Endothelial cell of umbilical vein (primary cell): Measurements from ENCODE around the gene SPOCD1. TPM values are rescaled to one million over a fixed set of nuclear protein-coding genes. Genes with fewer than 3 reads are reported as not detected.

Experiments used
- BruUV-seq: library from RNA; stranded (reverse); fragments of 400-500 nt; replicated peaks from 2 replicates; lab custom pipeline; 2021; lab: Mats Ljungman, UMichigan
- CTCF ChIA-PET: fragments of 300-600, 350-600 bp; sonication (Branson Sonifier 250); formaldehyde crosslinking; loops from one replicate; lab custom pipeline; 2021; ENCODE audit warnings: antibody characterized with exemption, inconsistent platforms; lab: Charles Lee
- POLR2A ChIA-PET: fragments of 300-600, 350-600 bp; sonication (Branson Sonifier 250); formaldehyde crosslinking; loops from one replicate; lab custom pipeline; 2021; ENCODE audit warnings: antibody characterized with exemption, inconsistent platforms; lab: Charles Lee
- DNase-seq: peaks from one replicate; pipeline ENCODE4 v3.0.0-alpha.2; 2011; ENCODE audit warnings: low read depth, low spot score
- FAIRE-seq: peaks from 2 replicates; lab custom pipeline; 2011; peaks lifted over from hg19 to GRCh38; lab: Jason Lieb, UNC
- H2AFZ ChIP-seq: 2 replicates; pipeline ENCODE4 v1.6.0; 2012; ENCODE audit warnings: low read depth, low read length, control low read depth, inconsistent platforms
- H3K27ac ChIP-seq: 2 replicates; pipeline ENCODE4 v1.5.1; 2011; ENCODE audit warnings: low read depth, mild to moderate bottlenecking, control low read depth, low read length, moderate library complexity; ENCODE audit not compliant: insufficient read depth
- H3K27me3 ChIP-seq, 2 experiments: 2 replicates each; pipeline versions ENCODE4 v1.6.0 to v1.6.1; 2011; ENCODE audit warnings: low read length in 2 of 2, mixed read lengths in 1 of 2; ENCODE audit not compliant: control insufficient read depth in 2 of 2, insufficient read depth in 2 of 2
- H3K36me3 ChIP-seq, 2 experiments: 2 replicates in 1 of 2; 3 replicates in 1 of 2; pipeline ENCODE4 v1.5.1; 2011; ENCODE audit warnings: low read length in 2 of 2, mild to moderate bottlenecking in 1 of 2, moderate library complexity in 1 of 2; ENCODE audit not compliant: control insufficient read depth in 2 of 2, insufficient read depth in 2 of 2; ENCODE audit errors: extremely low read depth in 1 of 2
- H3K4me1 ChIP-seq: 3 replicates; pipeline ENCODE4 v1.5.1; 2011; ENCODE audit warnings: mild to moderate bottlenecking, low read length; ENCODE audit not compliant: control insufficient read depth, insufficient read depth; ENCODE audit errors: extremely low read depth
- H3K4me2 ChIP-seq: 2 replicates; pipeline ENCODE4 v1.6.1; 2011; ENCODE audit warnings: low read length, control low read depth, mixed read lengths; ENCODE audit not compliant: insufficient read depth
- H3K4me3 ChIP-seq, 3 experiments: fragments of 200-600 bp in 1 of 3; sonication (generic), shearing (Covaris generic) in 1 of 3; replicated peaks in 1 of 3; 2 replicates each; pipeline ENCODE4 v1.5.1; 2011 to 2016; ENCODE audit warnings: control low read depth in 3 of 3, low read length in 3 of 3, mild to moderate bottlenecking in 2 of 3, inconsistent platforms in 1 of 3, low read depth in 1 of 3, moderate library complexity in 1 of 3; ENCODE audit not compliant: insufficient read depth in 1 of 3
- H3K79me2 ChIP-seq: 2 replicates; pipeline ENCODE4 v1.6.0; 2012; ENCODE audit warnings: low read length, inconsistent platforms; ENCODE audit not compliant: control insufficient read depth, insufficient read depth
- H3K9ac ChIP-seq: replicated peaks from 2 replicates; pipeline ENCODE3; 2011; ENCODE audit warnings: low read length, control low read depth; ENCODE audit not compliant: insufficient read depth; ENCODE audit errors: extremely low read depth
- H3K9me1 ChIP-seq: replicated peaks from 3 replicates; pipeline ENCODE4 v1.6.0; 2011; ENCODE audit warnings: mild to moderate bottlenecking, low read length; ENCODE audit not compliant: control insufficient read depth, insufficient read depth; ENCODE audit errors: extremely low read depth
- H3K9me3 ChIP-seq: replicated peaks from 2 replicates; pipeline ENCODE4 v1.5.1; 2012; ENCODE audit warnings: low read length, inconsistent platforms; ENCODE audit not compliant: control insufficient read depth, insufficient read depth
- H4K20me1 ChIP-seq: replicated peaks from 2 replicates; pipeline ENCODE3; 2011; ENCODE audit warnings: mild to moderate bottlenecking, low read length; ENCODE audit not compliant: control insufficient read depth, insufficient read depth; ENCODE audit errors: extremely low read depth
- FOS ChIP-seq: IDR thresholded peaks from 2 replicates; pipeline ENCODE4 v1.6.1; 2011; ENCODE audit warnings: mild to moderate bottlenecking, low read length, moderate library complexity, borderline replicate concordance; ENCODE audit not compliant: insufficient read depth
- POLR2A ChIP-seq: IDR thresholded peaks from 2 replicates; pipeline ENCODE4 v1.6.1; 2012; ENCODE audit warnings: low read depth, mild to moderate bottlenecking, control low read depth, low read length
- dilution Hi-C: fragments of 300-500 bp; cut with MboI; formaldehyde crosslinking; loops from one replicate; pipeline ENCODE4 v1.15.0; 2019; ENCODE audit warnings: low sequenced_read_pairs; ENCODE audit not compliant: extremely low pct_ligation_motif_present
- intact Hi-C: fragments of 100-400 bp; cut with micrococcal nuclease; formaldehyde crosslinking; loops from one replicate; pipeline ENCODE4 v1.10.0; 2022
- polyA plus RNA-seq, 4 experiments: library from polyadenylated mRNA; depleted of rRNA in 3 of 4; stranded (reverse) in 3 of 4; unstranded in 1 of 4; fragments of >200 nt; gene quantifications; 2 replicates each; pipeline versions ENCODE4 v1.2.1 to v1.2.3, GENCODE V29; 2011 to 2012; ENCODE audit warnings: missing spikeins in 1 of 4
- total RNA-seq: library from RNA; stranded (reverse); gene quantifications from 2 replicates; pipeline ENCODE4 v1.2.3, GENCODE V29; 2021
- TF ChIP-seq, protein P1 (sequence below), 2 donors: IDR thresholded peaks; 1 replicate in 1 of 2; 2 replicates in 1 of 2; pipeline ENCODE4 v1.5.1; 2011; ENCODE audit warnings: low read length in 2 of 2, mild to moderate bottlenecking in 2 of 2, moderate library complexity in 2 of 2, control low read depth in 1 of 2, inconsistent platforms in 1 of 2, low read depth in 1 of 2; ENCODE audit not compliant: insufficient read depth in 1 of 2; ENCODE audit errors: extremely low read depth in 1 of 2
- TF ChIP-seq, protein P2 (sequence below): IDR thresholded peaks from 2 replicates; pipeline ENCODE4 v1.6.1; 2011; ENCODE audit not compliant: insufficient read depth, insufficient read length

SPOCD1 gene
- total and polyA plus RNA-seq, 2 donors (not counting 3 experiments of a cell fraction or from before 2014, with no cell fraction given): 0.27 to 33.0 TPM

DNA sequence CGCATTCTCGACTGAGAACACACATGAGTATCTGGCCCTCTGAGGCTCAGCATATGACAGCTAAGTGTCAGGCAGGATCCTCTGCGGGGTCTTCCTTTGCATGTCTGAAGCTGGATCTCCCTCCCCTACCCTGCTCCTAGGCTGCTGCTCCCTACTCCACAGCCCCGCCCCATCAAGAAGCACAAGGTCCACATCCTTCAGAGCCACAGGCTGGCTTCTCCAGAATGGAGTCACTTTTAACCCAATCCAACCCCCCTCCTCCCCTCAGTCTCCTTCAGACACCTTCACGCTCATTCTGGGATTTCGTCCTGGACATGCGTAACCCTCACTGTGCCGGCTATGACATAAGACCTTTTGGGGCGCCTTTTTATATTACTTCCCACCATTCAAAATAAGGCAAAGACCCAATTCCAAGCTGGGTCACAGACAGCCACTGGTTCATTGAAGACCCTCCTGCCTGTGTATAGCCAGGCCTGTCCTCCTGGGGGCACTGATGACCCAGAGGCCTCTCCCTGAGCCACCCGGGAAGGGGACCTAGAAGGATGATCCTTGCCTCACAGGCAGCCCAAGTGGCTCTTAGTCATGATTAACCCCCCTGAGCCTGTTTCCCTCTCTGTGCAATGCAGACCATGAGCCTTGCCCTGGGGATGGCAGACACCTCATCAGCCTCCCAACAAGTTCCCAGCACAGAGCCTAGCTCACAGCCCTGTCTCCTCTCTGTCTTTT is 56.4 kb downstream of the SPOCD1 start:
- no peaks in the 10 kb centered on the region for H3K36me3 ChIP-seq
- no peak overlapping the region for H3K9ac ChIP-seq
- no peak overlapping the region for H3K4me2 ChIP-seq
- H3K79me2 ChIP-seq: no peaks in the 10 kb centered on the region
- no peaks in the 10 kb centered on the region for H3K27me3 ChIP-seq
- H3K9me3 ChIP-seq: no peaks in the 10 kb centered on the region
- BruUV-seq: no TSS peak
- H3K9me1 ChIP-seq: no peaks in the 10 kb centered on the region
- ChIA-PET CTCF (interaction anchor here (0.6 to 8.5 kb wide), 7 partner anchors 13 to 209 kb away, joined by 3 to 102 read pairs (median 8); no protein-coding TSS in a partner anchor), POLR2A (no interaction called here)
- intact Hi-C loops: loop anchor here (2.0 kb wide), 1 partner anchor 45 kb away; no protein-coding TSS in a partner anchor
- H3K4me1 ChIP-seq: peaks cover 24% of the 10 kb centered on the region
- TF ChIP-seq, protein P1, sequence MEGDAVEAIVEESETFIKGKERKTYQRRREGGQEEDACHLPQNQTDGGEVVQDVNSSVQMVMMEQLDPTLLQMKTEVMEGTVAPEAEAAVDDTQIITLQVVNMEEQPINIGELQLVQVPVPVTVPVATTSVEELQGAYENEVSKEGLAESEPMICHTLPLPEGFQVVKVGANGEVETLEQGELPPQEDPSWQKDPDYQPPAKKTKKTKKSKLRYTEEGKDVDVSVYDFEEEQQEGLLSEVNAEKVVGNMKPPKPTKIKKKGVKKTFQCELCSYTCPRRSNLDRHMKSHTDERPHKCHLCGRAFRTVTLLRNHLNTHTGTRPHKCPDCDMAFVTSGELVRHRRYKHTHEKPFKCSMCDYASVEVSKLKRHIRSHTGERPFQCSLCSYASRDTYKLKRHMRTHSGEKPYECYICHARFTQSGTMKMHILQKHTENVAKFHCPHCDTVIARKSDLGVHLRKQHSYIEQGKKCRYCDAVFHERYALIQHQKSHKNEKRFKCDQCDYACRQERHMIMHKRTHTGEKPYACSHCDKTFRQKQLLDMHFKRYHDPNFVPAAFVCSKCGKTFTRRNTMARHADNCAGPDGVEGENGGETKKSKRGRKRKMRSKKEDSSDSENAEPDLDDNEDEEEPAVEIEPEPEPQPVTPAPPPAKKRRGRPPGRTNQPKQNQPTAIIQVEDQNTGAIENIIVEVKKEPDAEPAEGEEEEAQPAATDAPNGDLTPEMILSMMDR (IDR thresholded peaks at IDR 0.05; ENCODE audit: extremely low read depth in 1 of 2, insufficient read depth in 1 of 2, low read depth in 1 of 2, low read length in 2 of 2): no peak
- TF ChIP-seq POLR2A: no peak
- TF ChIP-seq FOS: no peak
- H2AFZ ChIP-seq: no peak overlapping the region
- FAIRE-seq (no peak), DNase-seq (no peak)
- H3K4me3 ChIP-seq: no peak overlapping the region
- no peak overlapping the region for H3K27ac ChIP-seq
- dilution Hi-C loops: no loop called here
- H4K20me1 ChIP-seq: no peaks in the 10 kb centered on the region

DNA sequence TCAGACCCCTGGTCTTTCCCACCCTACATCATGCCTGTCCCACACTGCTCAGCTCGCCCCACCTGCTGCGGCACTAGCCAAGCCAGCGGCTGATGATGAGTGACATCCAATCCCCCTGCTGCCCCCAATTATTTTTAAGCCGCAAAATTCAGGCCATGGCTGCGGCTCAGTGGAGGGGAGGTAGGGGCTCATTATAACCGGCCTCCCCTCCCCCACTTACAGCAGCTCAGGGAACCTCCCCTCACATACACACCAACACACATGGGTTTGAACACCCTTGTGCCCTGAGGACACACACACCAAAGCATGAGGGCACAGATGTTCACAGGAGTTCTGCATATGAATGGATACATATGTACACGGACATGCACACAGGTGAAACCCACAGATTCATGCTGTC is 57.0 kb downstream of the SPOCD1 start:
- Histone ChIP-seq H3K9ac (no peak overlapping the region), H4K20me1 (no peaks in the 10 kb centered on the region), H3K4me2 (no peak overlapping the region), H3K9me3 (no peaks in the 10 kb centered on the region), H3K9me1 (no peaks in the 10 kb centered on the region), H3K27ac (no peak overlapping the region), H3K4me1 (peaks cover 22% of the 10 kb centered on the region), H2AFZ (no peak overlapping the region), H3K79me2 (no peaks in the 10 kb centered on the region), H3K27me3 (no peaks in the 10 kb centered on the region), H3K4me3 (no peak overlapping the region), H3K36me3 (no peaks in the 10 kb centered on the region)
- DNase-seq (no peak), FAIRE-seq (no peak)
- dilution Hi-C loops (no loop called here), intact Hi-C loops (no loop called here)
- ChIA-PET POLR2A (no interaction called here), CTCF (interaction anchor here (0.6 to 1.8 kb wide), 5 partner anchors 13 to 208 kb away, joined by 3 to 9 read pairs (median 3); partner anchors contain the start of gene PEF1)
- BruUV-seq: no TSS peak
- TF ChIP-seq, protein P2, sequence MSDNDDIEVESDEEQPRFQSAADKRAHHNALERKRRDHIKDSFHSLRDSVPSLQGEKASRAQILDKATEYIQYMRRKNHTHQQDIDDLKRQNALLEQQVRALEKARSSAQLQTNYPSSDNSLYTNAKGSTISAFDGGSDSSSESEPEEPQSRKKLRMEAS: no peak
